K562 (cell line): Measurements from ENCODE around the gene TNFRSF6B. TPM values are rescaled to one million over a fixed set of nuclear protein-coding genes. Genes with fewer than 3 reads are reported as not detected.
A peak's percentile ranks its signal among the peaks of the same experiment; 100 is the strongest.

Source experiments
- ATAC-seq: fragments of 200-7000 bp; cut with Tn5 transposase; 3 replicates; pipeline ENCODE4 v1.9.1; 2020; ENCODE audit warnings: moderate library complexity
- BruUV-seq: library from RNA; stranded (reverse); fragments of 400-500 nt; replicated peaks from 2 replicates; lab custom pipeline; 2021; lab: Mats Ljungman, UMichigan
- CTCF ChIA-PET: fragments of 300-600 bp; formaldehyde crosslinking; extraction: SDS; loops from one replicate; lab custom pipeline; 2021; ENCODE audit warnings: low intra/inter-chr PET ratio; lab: Yijun Ruan, JAX
- POLR2A ChIA-PET: fragments of 300-600, 350-650 bp; sonication (Branson Sonifier 250); formaldehyde crosslinking; extraction: SDS; loops from one replicate; lab custom pipeline; 2021; ENCODE audit warnings: antibody characterized with exemption, inconsistent platforms; lab: Yijun Ruan, JAX
- DNase-seq, 4 experiments: peaks; one replicate each; pipeline versions ENCODE4 v3.0.0 to v3.0.0-alpha.2; 2011 to 2018; ENCODE audit warnings: low spot score in 3 of 4, mixed read lengths in 3 of 4; ENCODE audit errors: extremely low read depth in 1 of 4
- FAIRE-seq: peaks from 2 replicates; lab custom pipeline; 2011; peaks lifted over from hg19 to GRCh38; lab: Jason Lieb, UNC
- H2AFZ ChIP-seq: 2 replicates; pipeline ENCODE4 v1.6.0; 2011; ENCODE audit warnings: low read depth, low read length, control low read depth, inconsistent platforms
- H3K27ac ChIP-seq: fragments of 200-600 bp; 3 replicates; pipeline ENCODE4 v1.8.0; 2011; ENCODE audit warnings: low read depth, mild to moderate bottlenecking, control low read depth, inconsistent platforms, low read length, moderate library complexity, mixed read lengths; ENCODE audit errors: extremely low read depth
- H3K27me3 ChIP-seq, 2 experiments: fragments of 300-600 bp in 1 of 2; 2 replicates in 1 of 2; 3 replicates in 1 of 2; pipeline versions ENCODE4 v1.6.0 to v1.8.0; 2011; ENCODE audit warnings: inconsistent platforms in 2 of 2, low read length in 2 of 2, mild to moderate bottlenecking in 1 of 2, mixed read lengths in 1 of 2, moderate library complexity in 1 of 2; ENCODE audit not compliant: control insufficient read depth in 2 of 2, insufficient read depth in 2 of 2
- H3K36me3 ChIP-seq: fragments of 300-600 bp; 3 replicates; pipeline ENCODE4 v1.8.0; 2011; ENCODE audit warnings: mild to moderate bottlenecking, low read length, inconsistent platforms; ENCODE audit not compliant: control insufficient read depth, insufficient read depth
- H3K4me1 ChIP-seq, 2 experiments: fragments of 200-600 bp in 1 of 2; replicated peaks in 1 of 2; 2 replicates in 1 of 2; 3 replicates in 1 of 2; pipeline versions ENCODE4 v1.5.1 to v1.8.0; 2011; ENCODE audit warnings: inconsistent platforms in 2 of 2, low read length in 2 of 2, mild to moderate bottlenecking in 1 of 2, mixed read lengths in 1 of 2, moderate library complexity in 1 of 2; ENCODE audit not compliant: control insufficient read depth in 2 of 2, insufficient read depth in 2 of 2
- H3K4me2 ChIP-seq: 2 replicates; pipeline ENCODE4 v1.6.1; 2011; ENCODE audit warnings: low read length, control low read depth, inconsistent platforms, mixed read lengths; ENCODE audit not compliant: insufficient read depth
- H3K4me3 ChIP-seq: fragments of 200-600 bp; sonication (generic), shearing (Covaris generic); 2 replicates; pipeline ENCODE4 v1.5.1; 2016; ENCODE audit warnings: control low read depth, inconsistent platforms
- H3K79me2 ChIP-seq: fragments of 200-600 bp; 3 replicates; pipeline ENCODE4 v1.8.0; 2011; ENCODE audit warnings: low read length, inconsistent platforms; ENCODE audit not compliant: control insufficient read depth, insufficient read depth
- H3K9ac ChIP-seq, 2 experiments: 2 replicates each; pipeline versions ENCODE4 v1.6.0 to v1.6.1; 2011; ENCODE audit warnings: low read depth in 2 of 2, low read length in 2 of 2, control low read depth in 1 of 2, inconsistent platforms in 1 of 2, mild to moderate bottlenecking in 1 of 2, mixed read lengths in 1 of 2; ENCODE audit not compliant: insufficient read depth in 1 of 2
- H3K9me1 ChIP-seq: one replicate; pipeline ENCODE4 v1.6.0; 2011; ENCODE audit warnings: inconsistent platforms, mild to moderate bottlenecking, low read length, moderate library complexity; ENCODE audit not compliant: control insufficient read depth, insufficient read depth
- H3K9me3 ChIP-seq: replicated peaks from 2 replicates; pipeline ENCODE4 v1.5.1; 2011; ENCODE audit warnings: low read depth, low read length, inconsistent platforms; ENCODE audit not compliant: control insufficient read depth, insufficient read depth
- H4K20me1 ChIP-seq: replicated peaks from 2 replicates; pipeline ENCODE4 v1.6.1; 2011; ENCODE audit warnings: low read length, inconsistent platforms, mixed read lengths; ENCODE audit not compliant: control insufficient read depth, insufficient read depth
- BCOR ChIP-seq: fragments of 450-650 bp; IDR thresholded peaks from 2 replicates; pipeline ENCODE4 v1.6.1; 2016
- BDP1 ChIP-seq: IDR thresholded peaks from 3 replicates; pipeline ENCODE4 v1.6.1; 2011; ENCODE audit not compliant: insufficient read length, insufficient read depth
- DDX20 ChIP-seq: fragments of 450-650 bp; IDR thresholded peaks from 2 replicates; pipeline ENCODE4 v1.6.1; 2016; ENCODE audit warnings: missing genetic modification characterization, low read depth, mild to moderate bottlenecking, missing compliant biosample characterization, moderate library complexity
- DMBX1 ChIP-seq: fragments of 250-450 bp; sonication (Bioruptor Pico); IDR thresholded peaks from 2 replicates; pipeline ENCODE4 v1.8.0; 2022; ENCODE audit warnings: inconsistent platforms, mild to moderate bottlenecking, moderate library complexity, borderline replicate concordance
- FIP1L1 ChIP-seq: fragments of 200-400 bp; formaldehyde crosslinking; IDR thresholded peaks from 2 replicates; pipeline ENCODE4 v1.6.1; 2018; ENCODE audit warnings: mild to moderate bottlenecking, low read depth, low read length; ENCODE audit not compliant: poor library complexity, severe bottlenecking
- HNRNPL ChIP-seq: fragments of 200-400 bp; formaldehyde crosslinking; IDR thresholded peaks from 2 replicates; pipeline ENCODE4 v1.6.1; 2017; ENCODE audit warnings: low read depth, mild to moderate bottlenecking, low read length
- HNRNPUL1 ChIP-seq: fragments of 200-400 bp; formaldehyde crosslinking; IDR thresholded peaks from 2 replicates; pipeline ENCODE4 v1.6.1; 2017; ENCODE audit warnings: low read length
- KAT7 ChIP-seq: sonication (generic); formaldehyde crosslinking; IDR thresholded peaks from 2 replicates; pipeline ENCODE4 v1.8.0; 2022; ENCODE audit warnings: missing genetic modification reagents, mild to moderate bottlenecking, borderline replicate concordance
- MAFF ChIP-seq: IDR thresholded peaks from 2 replicates; pipeline ENCODE4 v1.6.1; 2012; ENCODE audit warnings: low read length, improper control_type of control experiment
- MCM7 ChIP-seq, 2 experiments: fragments of 450-650 bp; IDR thresholded peaks; 2 replicates each; pipeline ENCODE4 v1.6.1; 2016 to 2018
- NFYB ChIP-seq: IDR thresholded peaks from 2 replicates; pipeline ENCODE4 v1.6.1; 2011; ENCODE audit warnings: mild to moderate bottlenecking, moderate library complexity; ENCODE audit not compliant: insufficient read length; ENCODE audit errors: extremely low read depth
- POLR2G ChIP-seq: fragments of 200-400 bp; formaldehyde crosslinking; IDR thresholded peaks from 2 replicates; pipeline ENCODE4 v1.6.1; 2017; ENCODE audit warnings: low read depth, mild to moderate bottlenecking, antibody characterized with exemption, low read length, moderate library complexity
- RBM14 ChIP-seq: fragments of 200-400 bp; formaldehyde crosslinking; IDR thresholded peaks from 2 replicates; pipeline ENCODE4 v1.6.1; 2018; ENCODE audit warnings: low read depth, mild to moderate bottlenecking, low read length, moderate library complexity, borderline replicate concordance; ENCODE audit not compliant: insufficient read depth
- THRAP3 ChIP-seq: fragments of 450-650 bp; IDR thresholded peaks from 2 replicates; pipeline ENCODE4 v1.6.1; 2016; ENCODE audit warnings: mild to moderate bottlenecking, inconsistent platforms, borderline replicate concordance
- ZNF197 ChIP-seq: fragments of 200-800 bp; sonication (Bioruptor generic); IDR thresholded peaks from 2 replicates; pipeline ENCODE4 v1.6.1; 2016; ENCODE audit warnings: low read depth, missing genetic modification characterization, missing compliant biosample characterization
- ZNF699 ChIP-seq: fragments of 250-450 bp; sonication (Bioruptor Pico); IDR thresholded peaks from 2 replicates; pipeline ENCODE4 v1.8.0; 2021; ENCODE audit warnings: mild to moderate bottlenecking, moderate library complexity; ENCODE audit not compliant: insufficient replicate concordance
- whole genome bisulfite sequencing: fragments of 100-300 bp; shearing (Covaris generic); methylation state at CpG from one replicate; pipeline ENCODE4 v1.1.6; 2016; ENCODE audit warnings: low coverage, mixed read lengths; ENCODE audit not compliant: insufficient coverage; ENCODE audit errors: missing lambda C conversion rate; 5-methylcytosine and 5-hydroxymethylcytosine counted together
- in situ Hi-C: fragments of 300-500 bp; cut with MboI; formaldehyde crosslinking; loops from 4 replicates; pipeline ENCODE4 v1.15.0; 2018; ENCODE audit warnings: inconsistent platforms, mixed read lengths
- intact Hi-C: fragments of 100-400 bp; cut with micrococcal nuclease; formaldehyde crosslinking; loops from 2 replicates; pipeline ENCODE4 v1.14.2; 2022
- polyA plus RNA-seq, 8 experiments: library from polyadenylated mRNA; depleted of rRNA in 4 of 8; stranded (reverse) in 5 of 8; unstranded in 3 of 8; fragments of >200 nt; fragmentation: Nextera tagmentation in 2 of 8; fragmentation: Illumina TruSeq in 1 of 8; extraction: Ambion mirVana in 2 of 8; extraction: Trizol in 1 of 8; gene quantifications; 2 replicates each; pipeline versions ENCODE4 v1.2.1 to v1.2.3, GENCODE V29; 2011 to 2014; ENCODE audit warnings: inconsistent platforms in 1 of 8, missing spikeins in 1 of 8
- total RNA-seq, 7 experiments: library from RNA; depleted of rRNA in 6 of 7; stranded (reverse); fragments of >200 nt in 6 of 7; fragmentation: Illumina TruSeq in 2 of 7; extraction: Trizol in 2 of 7; gene quantifications; 2 replicates each; pipeline versions ENCODE4 v1.2.1 to v1.2.3, GENCODE V29; 2011 to 2021; ENCODE audit warnings: low replicate concordance in 1 of 7
- TF ChIP-seq, protein P1 (sequence below): fragments of 450-650 bp; IDR thresholded peaks from 2 replicates; pipeline ENCODE4 v1.6.1; 2016; ENCODE audit warnings: mild to moderate bottlenecking

TNFRSF6B gene
- total and polyA plus RNA-seq, 9 of the 15 experiments (the other 6 are each of a cell fraction or from before 2014, with no cell fraction given) = 0.10 to 3.5 (median 0.32) TPM; not detected in 6

- Histone ChIP-seq H3K79me2 (no peaks in the 10 kb centered on the region), H4K20me1 (no peaks in the 10 kb centered on the region; the same call in 1 of the 2 replicates), H3K9ac (peak overlapping the region in 1 of 2 experiments; percentile 17; a peak in 1 of 4 replicates), H3K36me3 (peaks cover 31% of the 10 kb centered on the region; the same call in 2 of the 3 replicates), H3K4me1 (peaks cover 9 to 74% of the 10 kb centered on the region in 2 experiments), H3K9me3 (no peaks in the 10 kb centered on the region), H3K4me2 (no peak overlapping the region), H3K27me3 (no peaks in the 10 kb centered on the region), H3K4me3 (no peak overlapping the region), H3K27ac (no peak overlapping the region), H3K9me1 (no peaks in the 10 kb centered on the region), H2AFZ (no peak overlapping the region)
- FAIRE-seq (no peak), DNase-seq (no peak), ATAC-seq (no peak)
- 93% methylated on average over 30 of the region's 37 CpGs for WGBS
- POLR2A ChIA-PET = no interaction called here
- intact Hi-C loops = no loop called here
- CTCF ChIA-PET = interaction anchor here (0.6 kb wide), 1 partner anchor 128 kb away, joined by 3 read pairs; no protein-coding TSS in a partner anchor
- BruUV-seq = TSS peak; percentile 26
- in situ Hi-C loops = no loop called here
- TF ChIP-seq DDX20 (tag) = no peak
- TF ChIP-seq FIP1L1 = peak; percentile 43
- TF ChIP-seq DMBX1 = no peak
- 0 out of 2 replicates have a peak, but pooled peaks have one; percentile 47 for TF ChIP-seq RBM14
- TF ChIP-seq ZNF699 = no peak
- no peak for TF ChIP-seq THRAP3
- TF ChIP-seq MCM7 (IDR thresholded peaks at IDR 0.05) = no peak
- TF ChIP-seq, protein P1, sequence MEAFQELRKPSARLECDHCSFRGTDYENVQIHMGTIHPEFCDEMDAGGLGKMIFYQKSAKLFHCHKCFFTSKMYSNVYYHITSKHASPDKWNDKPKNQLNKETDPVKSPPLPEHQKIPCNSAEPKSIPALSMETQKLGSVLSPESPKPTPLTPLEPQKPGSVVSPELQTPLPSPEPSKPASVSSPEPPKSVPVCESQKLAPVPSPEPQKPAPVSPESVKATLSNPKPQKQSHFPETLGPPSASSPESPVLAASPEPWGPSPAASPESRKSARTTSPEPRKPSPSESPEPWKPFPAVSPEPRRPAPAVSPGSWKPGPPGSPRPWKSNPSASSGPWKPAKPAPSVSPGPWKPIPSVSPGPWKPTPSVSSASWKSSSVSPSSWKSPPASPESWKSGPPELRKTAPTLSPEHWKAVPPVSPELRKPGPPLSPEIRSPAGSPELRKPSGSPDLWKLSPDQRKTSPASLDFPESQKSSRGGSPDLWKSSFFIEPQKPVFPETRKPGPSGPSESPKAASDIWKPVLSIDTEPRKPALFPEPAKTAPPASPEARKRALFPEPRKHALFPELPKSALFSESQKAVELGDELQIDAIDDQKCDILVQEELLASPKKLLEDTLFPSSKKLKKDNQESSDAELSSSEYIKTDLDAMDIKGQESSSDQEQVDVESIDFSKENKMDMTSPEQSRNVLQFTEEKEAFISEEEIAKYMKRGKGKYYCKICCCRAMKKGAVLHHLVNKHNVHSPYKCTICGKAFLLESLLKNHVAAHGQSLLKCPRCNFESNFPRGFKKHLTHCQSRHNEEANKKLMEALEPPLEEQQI = no peak
- TF ChIP-seq POLR2G = peak; percentile 77
- 0 out of 2 replicates have a peak, but pooled peaks have one; percentile 6 for TF ChIP-seq HNRNPL
- TF ChIP-seq HNRNPUL1 = peak; percentile 83; the same call in 1 of the 2 replicates
- TF ChIP-seq KAT7 (CRISPR knock-in tag) = no peak
- no peak for TF ChIP-seq NFYB
- TF ChIP-seq BDP1 = no peak
- no peak for TF ChIP-seq MAFF
- no peak for TF ChIP-seq ZNF197 (CRISPR knock-in tag)
- TF ChIP-seq BCOR = no peak
Observed at GRCh38 chr20:63694584-63695423, 1.6 kb upstream of the TNFRSF6B start.
